ENCODE data around the gene SH3YL1. TPM values are rescaled to one million over a fixed set of nuclear protein-coding genes. Genes with fewer than 3 reads are reported as not detected.
A peak's percentile ranks its signal among the peaks of the same experiment; 100 is the strongest.

The SH3YL1 gene
- total RNA-seq, 6 experiments from 2014 or later, result 9.9 to 14.2 (median 12.7) TPM

GRCh38 chr2:268323-268722 lies 4.5 kb upstream of the SH3YL1 start:
- no peak overlapping the region for H3K4me3 Mint-ChIP-seq
- peaks cover 17% of the 10 kb centered on the region for H3K36me3 Mint-ChIP-seq (ENCODE audit: low read depth)
- H3K4me1 Mint-ChIP-seq (ENCODE audit: low read depth), result peaks cover 47% of the 10 kb centered on the region
- H3K27ac Mint-ChIP-seq, result no peak overlapping the region
- H3K9me3 Mint-ChIP-seq, result no peaks in the 10 kb centered on the region
- TF ChIP-seq, protein P1, sequence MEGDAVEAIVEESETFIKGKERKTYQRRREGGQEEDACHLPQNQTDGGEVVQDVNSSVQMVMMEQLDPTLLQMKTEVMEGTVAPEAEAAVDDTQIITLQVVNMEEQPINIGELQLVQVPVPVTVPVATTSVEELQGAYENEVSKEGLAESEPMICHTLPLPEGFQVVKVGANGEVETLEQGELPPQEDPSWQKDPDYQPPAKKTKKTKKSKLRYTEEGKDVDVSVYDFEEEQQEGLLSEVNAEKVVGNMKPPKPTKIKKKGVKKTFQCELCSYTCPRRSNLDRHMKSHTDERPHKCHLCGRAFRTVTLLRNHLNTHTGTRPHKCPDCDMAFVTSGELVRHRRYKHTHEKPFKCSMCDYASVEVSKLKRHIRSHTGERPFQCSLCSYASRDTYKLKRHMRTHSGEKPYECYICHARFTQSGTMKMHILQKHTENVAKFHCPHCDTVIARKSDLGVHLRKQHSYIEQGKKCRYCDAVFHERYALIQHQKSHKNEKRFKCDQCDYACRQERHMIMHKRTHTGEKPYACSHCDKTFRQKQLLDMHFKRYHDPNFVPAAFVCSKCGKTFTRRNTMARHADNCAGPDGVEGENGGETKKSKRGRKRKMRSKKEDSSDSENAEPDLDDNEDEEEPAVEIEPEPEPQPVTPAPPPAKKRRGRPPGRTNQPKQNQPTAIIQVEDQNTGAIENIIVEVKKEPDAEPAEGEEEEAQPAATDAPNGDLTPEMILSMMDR (IDR thresholded peaks at IDR 0.05), result no peak
- no peak for DNase-seq
- H3K27me3 Mint-ChIP-seq (ENCODE audit: insufficient read depth), result no peaks in the 10 kb centered on the region; the same call in 1 of the 2 replicates

- peaks cover 29% of the 10 kb centered on the region for H3K36me3 Mint-ChIP-seq (ENCODE audit: low read depth)
- TF ChIP-seq, protein P1 (IDR thresholded peaks at IDR 0.05), result 0 out of 2 replicates have a peak, but pooled peaks have one; percentile 9
- H3K9me3 Mint-ChIP-seq, result no peaks in the 10 kb centered on the region
- H3K4me1 Mint-ChIP-seq (ENCODE audit: low read depth), result peaks cover 33% of the 10 kb centered on the region
- peak within 1 kb of the TSS; percentile 93 for H3K27ac Mint-ChIP-seq
- H3K4me3 Mint-ChIP-seq, result peak within 1 kb of the TSS; percentile 97
- peak; percentile 87 for DNase-seq
- H3K27me3 Mint-ChIP-seq (ENCODE audit: insufficient read depth), result no peaks in the 10 kb centered on the region
Observed at GRCh38 chr2:264493-265468, 949 bp upstream of the SH3YL1 start, which contains the start of gene ACP1. Gene ACP1 (plus strand): TSS chr2:264947. CDS start chr2:264965, 18 bp downstream.

DNA sequence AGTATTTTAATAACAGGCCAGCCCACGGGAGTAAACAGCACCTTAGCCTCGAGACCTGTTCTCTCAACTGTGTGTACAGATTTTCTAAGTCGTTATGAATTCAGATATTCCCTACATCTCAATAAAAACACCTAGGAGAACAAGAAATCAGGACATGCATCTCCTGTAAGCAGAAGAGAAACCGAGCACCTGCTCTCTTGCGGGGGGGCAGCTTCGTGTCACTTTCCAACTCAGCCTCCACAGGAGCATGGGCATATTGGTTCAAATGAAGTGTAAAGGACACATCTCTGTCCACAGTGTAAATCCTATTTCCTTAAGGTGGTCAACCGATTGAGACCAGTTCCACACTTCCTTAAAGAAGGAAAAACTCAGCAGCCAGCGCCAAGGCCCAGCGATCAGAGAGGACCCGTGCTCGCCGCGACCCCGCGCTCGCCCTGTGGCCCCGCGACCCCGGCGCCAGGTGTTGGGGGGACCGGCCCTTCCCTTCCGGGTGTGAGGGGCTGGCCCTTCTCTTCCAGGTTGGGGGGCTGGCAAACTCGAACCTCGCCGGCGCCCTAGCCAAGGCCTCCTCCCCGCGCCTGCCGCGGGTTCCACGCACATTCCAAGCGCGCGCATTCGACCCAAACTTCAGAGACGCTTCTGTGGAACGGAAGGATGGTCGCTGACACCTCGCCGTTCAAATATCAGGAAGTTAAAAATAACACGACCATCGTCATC lies 652 bp downstream of the SH3YL1 start:
- no peak overlapping the region for H3K27ac Mint-ChIP-seq

DNA sequence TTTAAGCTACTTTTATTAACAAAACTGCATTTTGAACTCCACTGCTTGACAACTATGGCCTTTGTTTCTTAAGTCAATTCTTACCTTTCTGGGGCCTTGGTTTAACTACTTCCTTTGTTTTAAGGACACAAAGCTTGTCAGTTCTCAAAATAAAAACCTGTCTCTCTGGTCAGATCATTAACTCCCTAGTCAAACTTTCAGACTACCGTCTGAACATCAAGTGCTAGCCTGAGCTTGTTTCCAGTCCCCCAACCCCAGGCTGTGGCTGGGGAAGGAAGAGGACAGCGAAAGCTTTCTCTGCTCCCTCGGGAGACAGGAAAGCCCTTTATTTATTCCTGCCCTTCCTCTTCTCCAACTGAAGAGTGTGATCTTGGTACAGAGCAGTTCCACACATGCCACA lies 1.7 kb downstream of the SH3YL1 start:
- peaks cover 45% of the 10 kb centered on the region for H3K36me3 Mint-ChIP-seq (ENCODE audit: low read depth)
- no peak for DNase-seq
- H3K4me3 Mint-ChIP-seq, result no peak overlapping the region

More for the DNA sequence above, 652 bp downstream of the SH3YL1 start:
- peak overlapping the region; percentile 67 for H3K4me3 Mint-ChIP-seq
- TF ChIP-seq, protein P1 (IDR thresholded peaks at IDR 0.05), result no peak
- H3K9me3 Mint-ChIP-seq, result peaks cover 10% of the 10 kb centered on the region
- no peak for DNase-seq
- peaks cover 41% of the 10 kb centered on the region for H3K36me3 Mint-ChIP-seq (ENCODE audit: low read depth)
- peaks cover 1% of the 10 kb centered on the region; the same call in 1 of the 2 replicates for H3K27me3 Mint-ChIP-seq (ENCODE audit: insufficient read depth)
- H3K4me1 Mint-ChIP-seq (ENCODE audit: low read depth), result peaks cover 23% of the 10 kb centered on the region

More for the DNA sequence above, 1.7 kb downstream of the SH3YL1 start:
- TF ChIP-seq, protein P1 (IDR thresholded peaks at IDR 0.05), result no peak
- peaks cover 15% of the 10 kb centered on the region for H3K9me3 Mint-ChIP-seq
- H3K4me1 Mint-ChIP-seq (ENCODE audit: low read depth), result peaks cover 12% of the 10 kb centered on the region
- H3K27ac Mint-ChIP-seq, result no peak overlapping the region
- peaks cover 1% of the 10 kb centered on the region; the same call in 1 of the 2 replicates for H3K27me3 Mint-ChIP-seq (ENCODE audit: insufficient read depth)
